ENCODE data around the gene AR.

Gene AR

DNA sequence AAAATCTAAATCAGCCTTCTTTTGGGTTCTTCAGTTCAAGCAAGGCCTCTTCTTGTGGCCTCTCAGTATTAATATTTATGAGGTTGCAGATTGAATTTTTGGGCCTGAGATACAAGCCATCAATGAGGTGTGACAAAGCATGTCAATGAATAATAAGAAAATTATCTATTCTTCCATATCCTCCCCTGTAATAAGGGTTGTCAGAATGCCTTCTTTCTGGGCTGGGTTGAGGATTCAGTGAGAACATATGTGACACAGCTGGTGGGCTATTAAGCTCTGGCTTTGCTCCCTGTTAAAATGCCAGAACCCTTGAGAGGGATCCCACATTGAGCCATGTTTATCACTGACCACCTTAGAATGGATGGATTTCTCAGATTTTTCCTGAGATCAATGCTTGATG lies 187.2 kb downstream of the AR start:
- DNase-seq = no peak

DNA sequence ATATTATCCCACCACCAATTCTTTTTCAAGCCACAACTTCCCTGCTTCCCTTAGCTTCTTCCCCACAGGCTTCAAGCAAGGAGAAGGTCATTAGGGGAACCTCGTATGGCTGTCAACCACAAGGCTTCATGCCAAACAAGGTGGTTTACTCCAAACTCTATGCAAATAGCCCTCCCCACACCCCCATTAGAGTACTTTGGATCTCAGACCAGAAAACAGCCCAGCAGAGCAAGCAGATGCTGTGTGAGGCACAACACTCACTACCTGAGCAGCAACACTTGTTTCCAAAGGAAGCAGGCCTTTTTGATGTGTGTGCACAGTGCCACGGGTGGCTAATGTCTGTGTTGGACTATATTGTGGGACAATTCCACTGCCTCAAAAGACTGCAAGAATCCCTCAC lies 189.0 kb downstream of the AR start:
- no peak for DNase-seq

DNA sequence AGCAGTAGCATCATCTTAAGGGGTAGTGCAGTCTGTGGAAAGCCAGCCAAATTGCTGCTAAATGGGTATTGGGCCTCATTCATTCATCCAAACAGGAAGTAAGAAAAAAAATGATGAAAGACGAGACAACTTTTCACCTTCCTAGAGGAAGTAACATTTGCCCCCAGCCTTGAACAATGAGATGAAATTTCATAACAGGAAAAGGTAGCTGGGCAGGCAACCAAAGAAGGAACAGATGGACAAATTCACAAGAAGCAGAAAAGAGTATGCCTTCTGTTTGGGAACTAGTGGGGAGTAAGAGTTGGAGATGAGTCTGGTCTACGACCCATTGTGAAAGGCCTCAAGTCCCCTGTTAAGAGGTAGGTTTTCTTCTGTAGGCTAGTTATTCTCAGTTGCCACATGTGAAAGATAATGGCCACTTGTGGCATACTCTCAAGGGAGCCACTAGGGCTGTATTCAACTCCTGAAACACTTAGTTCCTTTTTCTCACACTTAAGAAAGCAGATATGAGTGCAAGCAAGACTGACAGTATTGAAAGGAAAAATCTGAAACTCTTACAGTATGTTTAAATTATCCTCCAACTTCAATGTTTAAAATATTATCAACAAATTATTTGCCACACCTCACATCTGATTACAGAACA lies 190.4 kb downstream of the AR start:
- DNase-seq = no peak

DNA sequence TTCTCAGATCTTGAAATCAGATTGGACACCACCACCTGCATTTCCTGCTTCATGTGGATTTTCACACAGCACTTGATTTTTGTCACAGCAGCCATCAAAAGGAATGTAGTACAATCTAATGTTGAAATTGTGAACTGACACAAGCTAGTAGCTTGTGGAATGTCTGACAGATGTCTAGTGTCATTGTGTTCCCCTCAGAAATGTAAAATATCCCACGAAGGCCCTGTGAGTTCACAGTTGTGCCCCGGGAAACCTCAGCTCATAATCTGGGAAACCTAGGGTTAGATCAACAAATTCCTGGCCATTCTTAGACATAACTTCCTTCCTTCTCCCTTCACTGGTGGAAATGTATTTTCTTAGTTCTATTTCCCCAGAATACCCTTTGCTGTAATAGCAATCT lies 205.7 kb downstream of the AR start:
- DNase-seq = no peak

DNA sequence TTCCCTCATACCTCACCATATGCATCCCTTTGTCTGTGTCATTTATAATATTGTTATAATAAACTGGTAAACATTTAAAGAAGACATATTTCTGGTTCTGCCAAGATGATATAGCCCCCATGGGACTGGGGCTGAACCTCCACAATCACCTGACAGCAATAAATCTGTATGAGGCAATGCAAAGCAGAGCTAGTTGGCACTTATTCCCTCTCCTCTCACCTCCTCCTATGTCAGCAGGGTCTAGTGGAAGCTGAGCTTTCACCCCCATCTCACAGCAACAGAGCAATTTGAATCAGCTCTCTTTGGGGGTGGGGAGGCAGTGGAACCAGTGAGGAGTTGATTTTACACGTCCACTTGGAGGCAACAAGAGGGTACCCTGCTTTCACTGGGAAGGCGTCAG lies 206.9 kb downstream of the AR start:
- no peak for DNase-seq

DNA sequence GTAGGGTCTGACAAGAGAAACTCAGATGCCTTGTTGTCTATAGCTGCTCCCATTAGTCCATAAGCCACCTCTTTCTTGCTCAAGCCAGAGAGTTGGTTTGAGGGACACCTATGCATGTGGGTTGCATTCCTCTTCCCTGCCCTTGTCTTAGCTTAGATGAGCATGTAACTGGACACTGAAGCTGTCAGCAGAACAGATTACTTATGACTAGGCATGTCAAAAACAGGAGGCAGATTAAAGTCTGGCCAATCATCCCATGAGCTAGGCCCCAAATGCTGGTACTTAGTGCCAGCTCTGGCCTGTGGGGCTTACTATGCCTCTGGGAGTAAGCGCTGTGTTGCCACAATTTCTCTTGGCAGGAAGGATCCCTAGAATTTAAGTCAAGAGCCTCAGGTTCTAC lies 215.2 kb downstream of the AR start:
- no peak for DNase-seq

DNA sequence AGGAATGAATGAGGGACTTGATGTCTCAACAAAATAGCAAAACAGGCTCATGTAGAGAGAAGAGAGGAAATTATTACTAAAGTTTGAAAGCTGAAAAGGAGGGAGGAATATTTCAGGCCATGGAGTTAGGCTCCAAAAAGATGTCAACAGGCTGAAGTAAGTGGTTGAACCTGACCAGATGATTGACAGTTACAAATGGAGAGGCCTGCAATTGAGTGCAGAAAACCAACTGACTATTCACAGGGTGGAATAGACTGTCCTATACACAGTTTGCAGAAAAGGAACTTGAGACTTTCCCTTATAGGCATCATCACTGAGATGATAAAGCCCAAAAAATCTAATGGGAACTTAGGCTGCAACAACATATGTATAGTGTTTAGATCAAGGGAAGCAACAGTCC lies 233.3 kb downstream of the AR start:
- no peak for DNase-seq

DNA sequence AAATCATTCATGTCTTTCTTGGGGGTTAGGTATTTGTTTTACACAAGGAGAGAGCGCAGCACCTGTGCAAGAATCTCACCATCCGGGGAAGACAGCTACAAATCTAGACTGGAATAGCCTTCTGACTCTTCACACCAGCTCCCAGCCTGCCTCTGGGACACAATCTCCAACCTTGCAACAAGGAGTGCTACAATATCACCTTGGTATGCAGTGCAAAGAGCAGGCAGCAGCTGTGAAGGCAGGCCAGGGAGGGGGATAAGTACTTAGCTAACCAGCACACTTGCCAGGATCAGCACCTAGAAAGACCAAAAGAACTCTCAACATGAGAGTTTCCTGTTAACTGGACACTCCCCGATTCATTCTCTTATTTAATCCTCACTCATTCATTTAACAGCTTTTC lies 235.3 kb downstream of the AR start:
- DNase-seq = no peak
